Fibroblast of gingiva (primary cell): ENCODE data around the gene NDUFS7.

Experiments
- DNase-seq: peaks from one replicate; pipeline ENCODE4 v3.0.0-alpha.2; 2011; ENCODE audit warnings: low read depth

NDUFS7 gene

DNA sequence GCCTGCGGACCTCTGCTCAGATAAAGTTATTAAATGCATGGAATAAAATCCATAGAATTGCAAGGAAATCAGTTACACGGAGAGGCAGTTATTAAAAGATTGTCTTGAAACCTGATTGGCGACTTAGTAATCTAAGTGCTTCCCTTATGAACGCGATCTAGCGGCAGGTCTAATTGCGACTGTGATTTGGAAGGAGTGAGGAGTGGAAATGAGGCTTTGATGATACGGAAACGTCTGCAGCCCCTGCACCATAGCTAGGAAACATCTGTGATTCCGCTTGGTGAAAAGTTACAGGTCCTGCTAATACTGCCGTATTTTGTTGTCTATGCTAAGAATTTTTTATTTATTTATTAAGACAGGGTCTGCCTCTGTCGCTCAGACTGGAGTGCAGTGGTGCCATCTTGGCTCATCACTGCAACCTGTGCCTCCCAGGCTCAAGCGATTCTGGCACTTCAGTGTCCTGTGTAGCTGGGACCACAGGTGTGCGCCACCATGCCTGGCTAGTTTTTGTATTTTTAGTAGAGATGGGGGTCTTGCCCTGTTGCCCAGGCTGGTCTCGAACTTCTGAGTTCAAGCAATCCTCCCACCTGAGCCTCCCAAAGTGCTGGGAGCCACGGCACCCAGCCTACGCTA lies 887 bp downstream of the NDUFS7 start:
- no peak for DNase-seq

DNA sequence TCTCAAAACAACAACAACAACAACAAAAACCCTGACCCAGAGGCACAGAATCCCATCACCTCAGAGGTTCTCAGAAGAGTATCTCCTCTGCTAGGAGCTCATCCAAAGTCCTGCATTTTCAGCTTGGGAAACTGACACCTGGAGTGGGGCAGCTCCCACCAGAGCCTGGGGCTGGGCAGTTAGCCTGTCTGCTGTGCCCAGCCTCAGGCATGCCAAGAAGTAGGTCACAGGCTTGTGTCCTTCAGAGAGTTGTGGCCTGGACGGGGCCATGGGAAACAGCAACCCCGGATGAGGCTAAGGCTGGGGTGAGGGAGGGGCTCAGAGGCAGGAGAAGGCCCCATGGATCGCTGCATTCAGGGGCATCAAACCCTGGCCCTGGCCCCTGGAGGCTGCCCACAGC lies 2.1 kb downstream of the NDUFS7 start:
- DNase-seq = no peak

DNA sequence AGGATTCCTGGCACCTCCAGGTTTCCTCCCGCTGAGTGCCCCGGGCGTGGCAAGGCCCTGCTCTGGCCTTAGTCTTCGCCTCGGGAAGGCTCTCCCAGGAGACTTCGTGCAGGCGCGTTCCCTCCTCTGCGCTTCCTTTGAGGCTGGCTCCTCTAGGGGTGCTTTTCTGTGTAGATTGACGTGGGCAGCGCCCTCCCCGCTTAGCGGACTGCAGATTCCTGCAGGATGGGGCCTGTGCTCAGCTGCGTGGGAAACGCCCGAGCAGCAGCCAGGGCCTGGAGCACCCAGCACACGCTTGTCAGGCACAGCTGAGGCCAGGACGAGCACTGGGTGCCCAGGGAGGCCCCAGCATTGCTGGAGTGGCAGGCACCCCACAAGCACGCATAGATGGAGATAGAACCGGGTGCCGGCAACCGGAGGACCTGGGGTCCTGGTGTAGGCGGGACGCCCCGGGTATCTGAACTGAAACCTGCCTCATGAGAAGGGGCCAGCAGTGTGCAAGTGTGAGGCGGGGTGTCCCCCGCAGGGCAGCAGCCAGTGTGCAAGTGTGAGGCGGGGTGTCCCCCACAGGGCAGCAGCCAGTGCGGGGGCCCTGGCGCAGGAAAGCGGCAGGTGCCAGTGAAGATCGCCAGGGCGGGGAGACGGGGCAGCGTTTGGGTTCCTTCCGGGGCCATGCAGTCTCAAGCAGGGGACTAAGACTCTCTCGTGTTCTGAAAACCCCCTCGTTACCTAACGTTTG lies 3.4 kb downstream of the NDUFS7 start:
- no peak for DNase-seq

DNA sequence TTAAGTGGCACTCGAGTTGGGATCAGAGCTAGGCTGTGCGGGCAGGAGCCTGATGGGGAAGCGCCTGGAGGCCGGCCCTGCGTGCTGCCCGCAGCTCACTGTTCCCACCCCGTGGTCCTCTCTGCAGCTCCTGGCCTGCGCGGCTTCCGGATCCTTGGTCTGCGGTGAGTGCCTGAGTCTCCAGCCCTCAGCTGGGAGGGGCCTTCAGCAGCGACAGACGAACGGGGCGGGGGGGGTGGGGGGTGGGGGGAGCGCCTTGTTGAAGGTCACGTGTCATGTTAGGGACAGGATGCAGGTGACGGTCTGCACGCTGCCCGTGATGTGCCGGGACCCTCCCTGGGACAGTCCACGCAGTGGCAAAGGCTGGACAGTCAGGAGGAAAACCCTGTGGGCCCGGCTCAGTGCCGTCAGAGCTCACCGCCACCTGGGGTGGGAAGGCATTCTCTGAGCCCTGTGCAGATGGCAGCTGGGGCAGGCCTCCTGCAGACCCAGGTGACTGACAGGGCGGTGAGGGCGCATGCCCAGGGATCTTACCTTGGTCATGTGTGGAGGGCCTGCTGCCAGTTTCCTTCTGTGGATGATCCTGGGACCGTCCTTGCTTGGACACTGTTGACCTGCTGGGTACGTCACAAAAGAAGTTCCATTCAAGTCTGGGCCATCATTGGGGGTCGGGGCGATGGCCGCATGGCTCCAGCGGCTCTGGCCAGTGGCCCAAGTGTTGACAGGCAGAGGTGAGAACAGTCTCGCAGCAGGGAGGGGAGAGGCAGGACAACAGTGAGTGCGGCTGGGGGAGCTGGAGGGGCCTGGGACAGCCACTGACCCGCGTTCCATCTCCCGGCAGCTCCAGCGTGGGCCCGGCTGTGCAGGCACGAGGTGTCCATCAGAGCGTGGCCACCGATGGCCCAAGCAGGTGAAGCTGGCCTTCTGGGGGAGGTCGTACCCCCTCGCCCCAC lies 4.3 kb downstream of the NDUFS7 start:
- DNase-seq = no peak

DNA sequence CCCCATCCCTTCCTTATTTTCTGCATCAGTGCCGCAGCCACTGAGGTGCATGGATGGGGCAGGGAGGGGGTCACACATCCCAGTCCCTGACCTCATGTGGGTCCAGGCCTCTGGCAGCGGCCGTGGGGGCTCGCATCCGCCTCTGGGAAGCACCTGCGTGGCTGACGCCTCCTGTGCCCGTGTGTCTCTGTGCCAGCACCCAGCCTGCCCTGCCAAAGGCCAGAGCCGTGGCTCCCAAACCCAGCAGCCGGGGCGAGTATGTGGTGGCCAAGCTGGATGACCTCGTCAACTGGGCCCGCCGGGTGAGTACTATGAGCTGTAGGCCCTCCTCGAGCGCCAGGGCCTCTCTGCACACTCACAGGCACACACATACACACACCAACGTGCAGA lies 4.9 kb downstream of the NDUFS7 start:
- DNase-seq = no peak

DNA sequence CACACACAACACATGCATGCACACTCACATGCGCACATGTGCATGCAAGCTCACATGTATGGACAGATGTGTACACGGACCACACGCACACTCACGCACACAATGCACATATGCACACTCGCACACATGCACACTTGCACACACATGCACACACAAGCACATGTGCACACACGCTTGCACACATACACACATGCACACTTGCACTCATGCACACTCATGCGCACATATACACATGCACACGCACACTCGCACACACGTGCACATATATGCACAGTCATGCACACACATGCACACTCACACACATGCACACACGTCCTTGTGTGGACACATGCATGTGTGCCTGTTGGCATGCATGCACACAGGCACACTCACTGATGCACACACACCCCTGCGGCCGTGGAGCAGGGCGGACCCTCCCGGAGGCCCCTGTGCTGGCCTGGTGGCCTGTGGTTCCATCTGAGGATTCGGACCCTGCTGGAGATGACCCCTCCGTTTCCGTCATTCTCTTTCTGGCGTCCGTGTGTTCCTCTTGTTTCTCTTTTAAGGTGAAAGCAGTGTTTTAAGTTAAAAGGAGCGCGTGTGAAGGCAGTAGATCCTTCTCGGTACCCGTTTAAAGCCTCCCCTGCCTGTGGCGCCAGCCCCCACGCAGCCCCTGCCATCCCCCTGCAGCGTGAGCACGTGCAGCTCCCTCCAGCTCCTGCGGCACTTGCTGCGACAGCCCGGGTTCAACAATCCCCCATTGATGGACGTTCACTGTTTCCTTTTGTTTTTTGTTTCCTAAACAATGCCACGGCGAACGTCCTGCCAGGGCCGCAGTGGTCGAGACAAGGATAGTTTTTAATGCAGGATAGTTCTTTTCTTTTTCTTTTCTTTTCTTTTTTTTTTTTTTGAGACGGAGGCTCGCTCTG lies 5.6 kb downstream of the NDUFS7 start:
- no peak for DNase-seq

DNA sequence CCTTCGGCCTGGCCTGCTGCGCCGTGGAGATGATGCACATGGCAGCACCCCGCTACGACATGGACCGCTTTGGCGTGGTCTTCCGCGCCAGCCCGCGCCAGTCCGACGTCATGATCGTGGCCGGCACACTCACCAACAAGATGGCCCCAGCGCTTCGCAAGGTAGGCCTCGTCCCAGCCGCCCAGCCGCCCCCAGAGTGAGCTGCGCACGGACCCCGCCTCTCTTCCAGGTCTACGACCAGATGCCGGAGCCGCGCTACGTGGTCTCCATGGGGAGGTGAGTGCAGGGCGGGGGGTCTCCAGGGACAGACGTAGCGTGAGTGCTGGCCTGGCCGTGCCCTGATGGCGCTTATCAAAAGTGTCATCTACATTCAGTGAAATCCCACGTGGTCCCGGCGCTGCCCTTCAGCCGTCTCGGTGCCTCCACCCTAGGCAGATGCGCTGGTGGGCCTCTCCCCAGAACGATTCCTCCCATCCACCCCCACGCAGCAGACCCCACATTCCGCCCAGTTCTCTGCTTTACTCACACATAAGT lies 7.2 kb downstream of the NDUFS7 start:
- DNase-seq = no peak

DNA sequence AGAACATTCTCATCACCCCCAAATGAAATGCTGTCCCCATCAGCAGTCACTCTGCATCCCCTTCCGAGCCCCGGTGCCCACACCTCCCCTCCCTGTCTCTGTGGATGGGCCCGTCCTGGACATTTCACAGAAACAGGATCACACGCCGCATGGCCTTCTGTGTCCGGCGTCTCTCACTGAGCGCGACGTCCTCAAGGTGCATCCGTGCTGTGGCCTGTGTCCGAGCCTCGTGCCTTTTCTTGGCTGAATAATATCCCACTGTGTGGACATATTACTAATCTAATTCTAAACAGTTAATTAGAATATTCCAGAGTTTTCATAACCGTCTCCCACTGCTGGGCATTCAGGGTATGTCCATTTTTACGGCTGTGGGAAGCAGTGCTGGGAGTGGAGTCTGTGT lies 8.7 kb downstream of the NDUFS7 start:
- no peak for DNase-seq

DNA sequence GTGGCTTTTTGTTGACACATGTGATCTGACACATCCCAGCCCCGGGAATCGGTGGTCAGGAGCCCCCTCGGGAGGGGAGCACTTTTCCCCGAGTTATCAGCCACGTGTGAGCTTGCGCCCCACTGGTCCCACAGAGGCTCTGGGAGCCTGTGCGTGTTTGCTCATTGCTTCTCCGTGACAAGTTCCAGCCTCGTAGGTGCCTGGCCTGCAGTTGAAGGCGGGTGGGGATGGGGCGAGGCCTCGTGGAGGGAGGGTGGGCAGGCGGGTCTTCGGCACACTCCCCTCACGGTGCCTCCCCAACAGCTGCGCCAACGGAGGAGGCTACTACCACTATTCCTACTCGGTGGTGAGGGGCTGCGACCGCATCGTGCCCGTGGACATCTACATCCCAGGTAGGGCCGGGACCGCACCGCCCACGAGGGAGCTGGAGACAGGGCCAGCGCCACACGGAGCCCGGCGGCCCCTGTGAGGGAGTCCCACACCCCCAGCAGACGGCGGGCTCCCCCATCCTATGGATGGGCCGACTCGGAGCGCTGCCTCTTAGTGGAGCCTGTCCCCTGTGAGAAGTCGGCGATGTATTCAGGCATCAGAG lies 9.3 kb downstream of the NDUFS7 start:
- DNase-seq = no peak

DNA sequence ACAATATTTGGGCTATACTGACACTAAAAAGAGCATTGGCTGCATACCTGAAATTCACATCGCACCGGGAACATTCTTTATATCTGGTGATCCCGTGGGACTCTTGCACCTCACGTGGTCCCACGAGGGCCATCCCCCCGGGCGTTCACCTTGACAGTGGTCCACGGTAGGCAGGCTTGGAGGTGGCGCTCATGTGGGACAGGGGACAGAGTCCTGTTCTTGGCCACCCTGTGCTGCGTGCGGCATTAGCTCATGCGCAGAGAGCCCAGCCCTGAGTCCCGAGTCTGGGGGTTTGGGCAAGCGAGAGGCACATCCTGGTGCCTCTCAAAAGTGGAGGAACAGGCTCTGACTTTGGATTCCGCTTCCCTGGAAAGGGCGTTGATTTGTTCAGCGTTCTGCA lies 10.1 kb downstream of the NDUFS7 start:
- DNase-seq = no peak

DNA sequence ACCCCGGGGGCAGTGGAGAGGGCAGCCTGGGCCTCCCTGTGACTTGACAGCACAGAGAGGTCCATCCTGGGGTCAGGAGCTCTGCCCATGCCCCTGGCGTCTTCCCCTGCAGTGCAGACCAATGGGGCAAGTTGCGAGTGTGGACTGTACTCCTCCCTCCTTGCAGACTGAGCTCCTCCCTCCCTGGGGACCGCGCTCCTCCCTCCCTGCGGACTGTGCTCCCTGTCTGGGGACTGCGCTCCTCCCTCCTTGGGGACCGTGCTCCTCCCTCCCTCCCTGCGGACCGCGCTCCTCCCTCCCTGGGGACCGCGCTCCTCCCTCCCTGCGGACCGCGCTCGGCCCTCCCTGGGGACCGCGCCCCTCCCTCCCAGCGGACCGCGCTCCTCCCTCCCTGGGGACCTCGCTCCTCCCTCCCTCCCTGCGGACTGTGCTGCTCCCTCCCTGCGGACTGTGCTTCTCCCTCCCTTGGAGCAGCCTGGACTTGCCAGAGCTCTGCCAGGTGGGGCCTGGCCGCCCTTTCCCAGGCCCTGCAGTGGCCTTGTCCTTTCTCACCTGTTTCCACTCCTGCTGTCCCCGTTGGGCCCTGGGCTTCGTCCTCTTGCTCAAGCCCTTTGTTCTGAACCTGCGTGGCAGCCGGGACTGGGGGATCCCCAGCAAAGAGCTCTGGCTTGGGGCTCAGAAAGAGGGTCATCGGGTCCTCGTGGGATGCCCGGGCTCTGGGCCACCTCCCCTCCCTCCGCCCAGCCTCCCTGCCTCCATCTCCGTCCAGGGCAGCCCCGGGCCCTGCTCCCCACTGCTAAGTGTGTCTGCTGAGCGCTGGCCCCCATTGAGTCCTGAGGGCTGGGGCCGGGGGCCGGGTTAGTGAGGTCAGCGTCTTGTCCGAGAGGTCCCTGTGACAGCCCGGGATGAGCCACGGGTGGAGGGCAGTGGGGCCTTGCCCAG lies 10.8 kb downstream of the NDUFS7 start:
- DNase-seq = no peak

DNA sequence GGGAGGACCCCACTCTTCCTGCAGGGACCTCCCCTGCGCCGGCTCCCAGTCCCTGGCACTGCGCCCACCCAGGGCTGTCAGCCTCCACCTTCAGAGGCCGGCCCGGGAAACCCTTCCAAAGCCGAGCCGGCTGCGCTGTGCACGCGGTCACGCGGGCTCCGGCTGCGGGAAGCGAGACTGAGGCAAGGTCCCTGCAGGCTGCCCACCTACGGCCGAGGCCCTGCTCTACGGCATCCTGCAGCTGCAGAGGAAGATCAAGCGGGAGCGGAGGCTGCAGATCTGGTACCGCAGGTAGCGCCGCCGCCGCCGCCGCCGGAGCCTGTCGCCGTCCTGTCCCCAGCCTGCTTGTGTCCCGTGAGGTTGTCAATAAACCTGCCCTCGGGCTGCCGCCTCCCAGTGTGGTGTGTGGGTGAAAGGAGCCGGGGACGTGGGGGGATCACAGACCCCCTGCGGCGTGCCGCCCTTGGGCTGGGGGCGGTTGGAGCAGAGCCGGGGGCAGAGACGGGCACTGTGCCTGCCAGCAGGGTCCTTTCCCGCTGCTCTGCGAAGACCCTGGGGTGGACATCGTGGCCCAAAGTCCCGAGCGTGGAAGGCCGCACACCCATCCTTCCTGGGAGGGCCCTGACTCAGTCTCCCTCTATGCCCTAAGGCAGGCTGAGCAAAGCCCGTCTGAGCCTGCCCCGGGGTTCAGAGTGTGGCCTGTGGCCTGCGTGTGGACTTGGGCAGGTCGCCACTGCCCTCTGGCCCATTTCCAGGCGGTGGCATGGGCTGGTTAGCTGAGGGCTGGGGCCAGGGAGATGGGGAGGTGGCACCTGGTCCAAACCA lies 11.7 kb downstream of the NDUFS7 start:
- DNase-seq = no peak

DNA sequence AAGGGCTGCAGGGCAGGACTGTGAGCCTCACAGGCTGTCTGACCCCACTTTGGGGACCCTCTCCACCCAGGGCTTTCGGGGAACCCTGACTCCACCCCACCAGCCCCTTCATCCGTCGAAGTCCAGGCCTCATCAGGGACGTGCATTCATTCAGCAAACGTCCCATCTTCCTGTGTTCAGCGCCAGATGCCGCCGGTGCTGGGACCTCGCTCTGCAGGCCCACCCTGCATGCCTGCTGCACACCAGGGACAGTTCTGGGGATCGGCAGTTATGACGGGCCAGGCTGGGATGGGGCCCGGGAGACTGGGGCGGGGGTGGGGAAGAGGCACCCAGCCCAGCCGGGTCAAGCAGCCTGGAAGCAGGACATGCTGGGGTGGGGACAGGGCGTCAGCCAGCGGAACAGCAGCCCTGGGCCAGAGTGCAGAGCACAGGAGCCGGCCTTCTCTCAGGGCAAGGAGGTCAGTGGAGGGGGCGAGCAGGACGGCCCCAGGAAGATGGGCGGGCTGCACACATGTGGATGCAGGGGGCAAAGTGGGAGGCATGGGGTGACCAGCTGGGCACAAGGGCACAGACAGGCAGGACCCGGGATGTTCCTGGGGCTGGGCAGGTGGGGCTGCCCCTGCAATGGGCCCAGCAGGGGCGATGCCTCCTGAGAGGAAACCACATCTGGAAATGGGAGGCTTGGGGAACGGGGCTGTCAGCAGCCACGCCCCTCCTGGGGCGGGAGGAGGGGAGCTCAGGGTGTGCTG lies 12.5 kb downstream of the NDUFS7 start:
- no peak for DNase-seq

DNA sequence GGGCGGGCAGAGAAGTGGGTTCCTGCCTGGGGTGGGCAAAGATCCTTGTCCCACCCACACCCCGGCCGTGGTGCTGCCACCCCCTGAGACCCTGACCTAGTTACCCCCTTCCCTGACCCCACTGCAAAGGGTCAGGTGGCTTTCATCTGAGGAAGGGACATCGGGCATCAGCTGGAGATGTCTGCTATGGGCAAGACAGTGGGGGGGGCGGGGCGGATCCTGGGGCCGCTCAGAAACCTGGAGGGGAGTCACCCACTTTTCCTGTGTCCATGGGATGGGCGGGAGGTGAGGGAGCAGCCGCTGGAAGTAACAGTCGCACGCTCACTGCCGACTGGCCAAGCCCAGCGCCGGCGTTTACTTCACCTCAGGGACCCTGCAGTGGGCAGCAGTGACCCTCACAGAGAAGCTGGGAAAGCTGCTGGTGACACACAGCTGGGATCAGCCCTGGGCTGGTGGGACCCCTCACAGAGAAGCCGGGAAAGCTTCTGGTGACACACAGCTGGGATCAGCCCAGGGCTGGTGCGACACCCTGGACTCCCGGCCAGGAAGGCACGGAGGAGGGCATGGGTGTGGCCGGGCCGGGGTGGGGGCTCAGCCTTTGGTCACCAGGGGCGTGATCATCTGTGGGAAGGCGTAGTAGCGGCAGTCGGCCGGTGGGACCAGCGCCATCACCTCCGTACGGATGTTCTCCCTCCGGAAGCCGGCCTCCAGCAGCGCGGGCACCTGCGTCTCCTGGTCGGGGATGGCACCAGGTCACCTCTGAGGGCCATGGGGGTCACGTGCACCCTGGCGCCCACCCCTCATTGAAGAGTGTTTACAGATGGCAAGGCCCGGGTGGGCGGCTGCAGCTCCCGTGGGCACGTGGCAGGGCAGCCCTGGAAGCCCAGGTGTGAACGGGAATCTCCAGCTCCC lies 13.3 kb downstream of the NDUFS7 start:
- DNase-seq = no peak

DNA sequence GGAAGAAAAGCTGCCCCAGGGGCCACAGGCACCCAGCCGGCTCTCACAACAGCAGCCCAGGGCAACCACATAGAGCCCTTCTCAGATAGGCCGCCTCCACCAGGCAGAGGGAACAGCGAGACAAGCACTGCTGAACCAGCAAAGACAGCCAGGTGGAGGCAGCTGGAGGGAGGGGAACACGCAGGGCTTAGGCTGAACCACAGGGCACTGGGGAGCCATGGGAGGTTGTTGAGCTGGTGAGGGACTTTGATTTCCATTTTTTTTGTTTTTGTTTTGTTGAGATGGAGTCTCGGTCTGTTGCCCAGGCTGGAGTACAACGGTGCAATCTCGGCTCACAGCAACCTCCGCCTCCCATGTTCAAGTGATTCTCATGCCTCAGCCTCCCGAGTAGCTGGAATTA lies 14.1 kb downstream of the NDUFS7 start:
- DNase-seq = no peak

DNA sequence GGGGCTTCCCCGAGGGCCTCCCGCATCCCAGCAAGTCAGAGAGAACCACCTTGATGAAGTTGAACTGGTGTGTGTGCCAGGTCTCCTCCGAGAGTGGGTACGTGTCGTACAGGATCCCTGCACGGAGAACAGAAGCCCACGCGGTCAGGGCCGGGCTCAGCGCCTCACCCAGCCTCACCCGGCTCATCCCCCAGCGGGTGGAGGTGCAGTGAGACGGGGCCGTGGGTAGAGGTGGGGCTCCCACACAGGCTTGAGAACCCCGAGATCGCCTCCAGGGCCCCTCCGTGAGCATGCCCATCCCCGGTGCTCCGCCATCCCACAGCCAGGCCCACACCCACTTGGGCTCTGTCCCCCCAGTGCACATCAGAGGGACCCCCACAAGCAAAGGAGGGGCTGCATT lies 15.4 kb downstream of the NDUFS7 start:
- DNase-seq = no peak

DNA sequence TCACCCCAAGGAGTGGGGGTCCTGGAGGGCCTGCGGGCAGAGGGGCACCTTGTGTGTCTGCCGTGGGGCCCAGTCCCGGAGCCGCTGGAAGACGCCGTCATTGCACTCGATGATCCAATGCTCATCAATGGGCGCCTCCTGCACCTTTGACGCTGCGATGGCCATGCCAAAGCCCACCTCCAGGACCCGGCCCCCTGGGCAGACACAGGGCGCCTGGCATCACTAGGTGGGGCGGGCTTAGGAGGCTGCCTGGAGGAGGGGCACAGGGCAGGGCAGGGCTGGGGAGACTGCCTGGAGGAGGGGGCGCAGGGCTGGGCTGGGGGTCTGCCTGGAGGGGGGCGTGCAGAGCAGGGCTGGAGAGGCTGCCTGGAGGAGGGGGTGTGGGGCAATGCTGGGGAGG lies 16.0 kb downstream of the NDUFS7 start:
- DNase-seq = no peak
